SK-N-MC (cell line): ENCODE data around the gene UQCRFS1.

Experiments used
- DNase-seq: peaks from one replicate; pipeline ENCODE4 v3.0.0-alpha.2; 2011; ENCODE audit warnings: low read depth, low spot score
- H3K27ac ChIP-seq: fragments of 200-600 bp; sonication (generic); 2 replicates; pipeline ENCODE4 v1.5.1; 2016; ENCODE audit warnings: mixed run types
- H3K36me3 ChIP-seq: fragments of 200-600 bp; sonication (generic); 2 replicates; pipeline ENCODE4 v1.6.1; 2017; ENCODE audit warnings: antibody characterized with exemption, low read length, mixed read lengths; ENCODE audit not compliant: insufficient read depth
- H3K4me3 ChIP-seq: fragments of 200-600 bp; sonication (generic); 2 replicates; pipeline ENCODE4 v1.5.1; 2016
- H3K9ac ChIP-seq: fragments of 200-600 bp; sonication (generic); 2 replicates; pipeline ENCODE4 v1.8.0; 2017; ENCODE audit warnings: mixed run types, mixed read lengths; ENCODE audit not compliant: insufficient read length
- H3K9me3 ChIP-seq: fragments of 200-600 bp; sonication (generic); 2 replicates; pipeline ENCODE4 v1.6.1; 2017; ENCODE audit warnings: low read depth, mild to moderate bottlenecking, antibody characterized with exemption, low read length, moderate library complexity, mixed read lengths
- EZH2 ChIP-seq: fragments of 200-600 bp; sonication (generic); IDR thresholded peaks from one replicate; pipeline ENCODE4 v1.6.1; 2017; ENCODE audit warnings: antibody characterized with exemption
- FOXP2 ChIP-seq: optimal IDR thresholded peaks from 2 replicates; pipeline ENCODE3; 2011; ENCODE audit warnings: mild to moderate bottlenecking, moderate library complexity; ENCODE audit not compliant: insufficient read depth; ENCODE audit errors: extremely low read length, control extremely low read depth
- POLR2AphosphoS5 ChIP-seq: IDR thresholded peaks from 2 replicates; pipeline ENCODE4 v1.6.1; 2012; ENCODE audit warnings: mild to moderate bottlenecking, low read depth, low read length, borderline replicate concordance

The UQCRFS1 gene

GRCh38 chr19:29206453-29206852 is 6.5 kb downstream of the UQCRFS1 start:
- TF ChIP-seq POLR2AphosphoS5 (no peak), FOXP2 (no peak), EZH2 (no peak)
- Histone ChIP-seq H3K27ac (no peak overlapping the region), H3K4me3 (no peak overlapping the region), H3K9ac (no peak overlapping the region), H3K36me3 (peaks cover 36% of the 10 kb centered on the region), H3K9me3 (no peaks in the 10 kb centered on the region; the same call in 1 of the 2 replicates)
- no peak for DNase-seq

GRCh38 chr19:29202281-29202680 is 10.7 kb downstream of the UQCRFS1 start:
- DNase-seq, result no peak
- no peak for TF ChIP-seq FOXP2
- TF ChIP-seq POLR2AphosphoS5, result no peak
- no peak for TF ChIP-seq EZH2
- no peaks in the 10 kb centered on the region for H3K9me3 ChIP-seq
- H3K4me3 ChIP-seq, result no peak overlapping the region
- H3K27ac ChIP-seq, result no peak overlapping the region
- H3K9ac ChIP-seq, result no peak overlapping the region
- peaks cover 19% of the 10 kb centered on the region for H3K36me3 ChIP-seq

GRCh38 chr19:29201855-29202254 is 11.1 kb downstream of the UQCRFS1 start:
- Histone ChIP-seq H3K4me3 (no peak overlapping the region), H3K9ac (no peak overlapping the region), H3K36me3 (peaks cover 14% of the 10 kb centered on the region), H3K27ac (no peak overlapping the region), H3K9me3 (no peaks in the 10 kb centered on the region)
- DNase-seq, result no peak
- TF ChIP-seq FOXP2 (no peak), EZH2 (no peak), POLR2AphosphoS5 (0 out of 2 replicates have a peak, but pooled peaks have one; percentile 6)

GRCh38 chr19:29194658-29195057 is 18.3 kb downstream of the UQCRFS1 start:
- no peak for DNase-seq
- H3K36me3 ChIP-seq, result no peaks in the 10 kb centered on the region
- H3K4me3 ChIP-seq, result no peak overlapping the region
- H3K9ac ChIP-seq, result no peak overlapping the region
- H3K27ac ChIP-seq, result no peak overlapping the region
- no peak for TF ChIP-seq EZH2
- no peak for TF ChIP-seq POLR2AphosphoS5
- TF ChIP-seq FOXP2, result no peak
- no peaks in the 10 kb centered on the region for H3K9me3 ChIP-seq

- H3K4me3 ChIP-seq, result no peak overlapping the region
- H3K36me3 ChIP-seq, result no peaks in the 10 kb centered on the region
- H3K27ac ChIP-seq, result no peak overlapping the region
- no peak for DNase-seq
- no peaks in the 10 kb centered on the region for H3K9me3 ChIP-seq
- no peak overlapping the region for H3K9ac ChIP-seq
- no peak for TF ChIP-seq POLR2AphosphoS5
- no peak for TF ChIP-seq FOXP2
- no peak for TF ChIP-seq EZH2
Observed at GRCh38 chr19:29193155-29193554, 19.8 kb downstream of the UQCRFS1 start.

GRCh38 chr19:29191005-29191404 is 21.9 kb downstream of the UQCRFS1 start:
- no peak overlapping the region for H3K9ac ChIP-seq

GRCh38 chr19:29189033-29189360 is 24.0 kb downstream of the UQCRFS1 start:
- Histone ChIP-seq H3K27ac (no peak overlapping the region), H3K36me3 (no peaks in the 10 kb centered on the region), H3K9ac (no peak overlapping the region), H3K4me3 (no peak overlapping the region), H3K9me3 (no peaks in the 10 kb centered on the region)
- TF ChIP-seq POLR2AphosphoS5 (no peak), FOXP2 (no peak)
- no peak for DNase-seq

More at GRCh38 chr19:29191005-29191404, 21.9 kb downstream of the UQCRFS1 start:
- TF ChIP-seq FOXP2, result no peak
- no peak for TF ChIP-seq EZH2
- no peak for TF ChIP-seq POLR2AphosphoS5
- Histone ChIP-seq H3K27ac (no peak overlapping the region), H3K9me3 (no peaks in the 10 kb centered on the region), H3K36me3 (no peaks in the 10 kb centered on the region), H3K4me3 (no peak overlapping the region)
- DNase-seq, result no peak

- Histone ChIP-seq H3K9ac (no peak overlapping the region), H3K36me3 (no peaks in the 10 kb centered on the region), H3K9me3 (no peaks in the 10 kb centered on the region), H3K4me3 (no peak overlapping the region), H3K27ac (no peak overlapping the region)
- no peak for DNase-seq
- no peak for TF ChIP-seq POLR2AphosphoS5
- TF ChIP-seq EZH2, result no peak
- TF ChIP-seq FOXP2, result no peak
Observed at GRCh38 chr19:29188289-29189032, 24.5 kb downstream of the UQCRFS1 start.

GRCh38 chr19:29187676-29188075 is 25.3 kb downstream of the UQCRFS1 start:
- no peaks in the 10 kb centered on the region for H3K9me3 ChIP-seq
- DNase-seq, result no peak
- no peak overlapping the region for H3K27ac ChIP-seq
- H3K9ac ChIP-seq, result no peak overlapping the region
- no peaks in the 10 kb centered on the region for H3K36me3 ChIP-seq
- no peak for TF ChIP-seq POLR2AphosphoS5
- TF ChIP-seq FOXP2, result no peak
- TF ChIP-seq EZH2, result no peak
- H3K4me3 ChIP-seq, result no peak overlapping the region
